GM20431 (cell line): ENCODE measurements around the gene NLRP8.
"Not testable (repeated sequence)": the region's sequence is repeated elsewhere in the genome, so short reads cannot be mapped to it uniquely, and the experiment has no call there.

Source experiments
- in situ Hi-C: fragments of 300-500 bp; cut with MseI, MboI; formaldehyde crosslinking; loops from one replicate; pipeline ENCODE4 v1.15.0; 2020; ENCODE audit warnings: low sequenced_read_pairs; ENCODE audit not compliant: unreplicated experiment

The NLRP8 gene

GRCh38 chr19:55959996-55960675 is 12.5 kb downstream of the NLRP8 start:
- in situ Hi-C loops = no loop called here

- in situ Hi-C loops = no loop called here
Measured at GRCh38 chr19:55962186-55962585, 14.6 kb downstream of the NLRP8 start.

DNA sequence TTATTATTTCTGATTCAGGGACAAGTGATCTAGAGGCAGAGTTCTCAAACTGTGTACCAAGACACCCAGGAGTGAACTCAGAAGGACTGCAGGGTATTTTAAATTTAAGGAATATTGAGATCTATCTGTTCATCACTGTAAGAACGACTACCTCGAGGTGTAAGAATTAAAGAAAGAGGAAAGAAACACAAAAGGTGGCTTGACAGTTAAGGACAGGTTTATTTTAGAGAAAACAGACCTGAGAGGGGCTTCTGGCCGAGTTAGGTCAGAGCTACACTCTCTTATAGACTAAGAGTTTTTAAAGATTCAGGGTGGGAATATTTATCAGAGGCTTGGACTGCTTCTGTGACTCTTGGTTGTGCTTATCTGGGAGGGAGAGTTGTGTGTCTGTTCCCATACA is 26.4 kb downstream of the NLRP8 start:
- in situ Hi-C loops = no loop called here

GRCh38 chr19:55980415-55980814 is 32.8 kb downstream of the NLRP8 start:
- in situ Hi-C loops = no loop called here

- in situ Hi-C loops = no loop called here
Measured at GRCh38 chr19:55985254-55985653, 37.6 kb downstream of the NLRP8 start.

DNA sequence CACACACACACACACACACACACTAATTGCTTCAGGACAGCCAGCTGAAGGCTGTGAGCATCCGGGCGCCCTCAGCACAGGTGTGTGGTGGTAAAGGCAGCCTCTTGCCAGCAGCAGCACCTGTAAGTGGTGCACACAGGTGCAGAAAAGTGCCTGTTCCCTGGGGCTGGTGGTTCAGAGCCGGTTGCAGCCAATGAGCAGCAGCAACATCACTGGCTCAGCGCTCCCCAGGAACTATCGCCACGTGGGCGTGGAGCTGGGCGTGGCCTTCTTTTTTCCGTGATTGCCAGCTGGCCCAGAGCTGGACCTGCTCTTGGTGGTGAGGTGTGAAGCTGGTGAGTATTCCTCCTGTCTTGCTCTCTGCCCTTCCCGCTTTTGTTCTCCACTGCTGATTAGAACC is 38.9 kb downstream of the NLRP8 start, which contains the start of gene NLRP5:
NLRP5 (plus strand) TSS at position 289 of the 400 bp plus-strand sequence.
- in situ Hi-C loops = no loop called here

GRCh38 chr19:55990831-55991230 is 43.2 kb downstream of the NLRP8 start:
- in situ Hi-C loops = no loop called here

- in situ Hi-C loops = no loop called here
Measured at GRCh38 chr19:55993492-55993891, 45.9 kb downstream of the NLRP8 start.

DNA sequence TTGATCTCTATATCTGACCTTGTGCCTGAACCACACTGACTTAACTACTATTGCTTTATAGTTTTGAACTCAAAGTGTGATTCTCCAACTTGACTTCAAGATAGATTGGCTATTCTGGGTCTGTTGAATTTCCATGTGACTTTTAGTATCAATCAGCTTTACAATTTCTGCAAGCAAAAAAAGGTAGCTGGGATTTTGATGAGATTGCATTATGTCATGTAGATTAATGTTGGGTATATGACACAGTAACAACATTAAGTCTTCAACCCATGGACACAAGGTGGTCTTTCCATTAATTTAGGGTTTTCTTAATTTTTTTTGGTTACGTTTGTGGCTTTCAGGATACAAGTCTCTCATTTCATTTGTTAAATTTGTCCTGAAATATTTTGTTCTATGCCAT is 67.1 kb downstream of the NLRP8 start:
- in situ Hi-C loops = no loop called here

GRCh38 chr19:56015756-56016155 is 68.1 kb downstream of the NLRP8 start:
- in situ Hi-C loops = no loop called here

GRCh38 chr19:56019325-56019724 is 71.7 kb downstream of the NLRP8 start:
- in situ Hi-C loops = not testable (repeated sequence)

GRCh38 chr19:56020355-56020975 is 72.8 kb downstream of the NLRP8 start:
- in situ Hi-C loops = not testable (repeated sequence)

DNA sequence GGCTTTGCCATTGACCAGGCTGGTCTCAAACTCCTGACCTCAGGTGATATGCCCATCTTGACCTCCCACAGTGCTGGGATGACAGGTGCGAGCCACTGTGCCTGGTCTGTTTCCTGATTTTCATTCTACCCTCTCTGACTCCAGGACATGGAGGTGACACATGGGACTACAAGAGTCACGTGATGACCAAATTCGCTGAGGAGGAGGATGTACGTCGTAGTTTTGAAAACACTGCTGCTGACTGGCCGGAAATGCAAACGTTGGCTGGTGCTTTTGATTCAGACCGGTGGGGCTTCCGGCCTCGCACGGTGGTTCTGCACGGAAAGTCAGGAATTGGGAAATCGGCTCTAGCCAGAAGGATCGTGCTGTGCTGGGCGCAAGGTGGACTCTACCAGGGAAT is 79.1 kb downstream of the NLRP8 start:
- in situ Hi-C loops = no loop called here
